Activated naive CD8-positive, alpha-beta T cell treated with anti-CD3 and anti-CD28 coated beads, Interleukin-2, amount 50 U/mL, for 16 hours (primary cell): ENCODE results near the gene CCDC74B.
"Not testable (repeated sequence)": the region's sequence is repeated elsewhere in the genome, so short reads cannot be mapped to it uniquely, and the experiment has no call there.

Experiments
- DNase-seq: peaks from one replicate; pipeline ENCODE4 v3.0.0-alpha.2; 2020; ENCODE audit warnings: low read depth, low spot score

CCDC74B gene

GRCh38 chr2:130102597-130103363 is 42.1 kb downstream of the CCDC74B start:
- DNase-seq: not testable (repeated sequence)
